Skeletal muscle cell (primary cell): ENCODE results near the gene PACRG.

Source experiments
- DNase-seq: peaks from one replicate; pipeline ENCODE4 v3.0.0-alpha.2; 2010; ENCODE audit warnings: low read depth
- H3K4me3 ChIP-seq: 2 replicates; pipeline ENCODE4 v1.5.1; 2011; ENCODE audit warnings: low read depth, mild to moderate bottlenecking, control low read depth, low read length, moderate library complexity

Gene PACRG

DNA sequence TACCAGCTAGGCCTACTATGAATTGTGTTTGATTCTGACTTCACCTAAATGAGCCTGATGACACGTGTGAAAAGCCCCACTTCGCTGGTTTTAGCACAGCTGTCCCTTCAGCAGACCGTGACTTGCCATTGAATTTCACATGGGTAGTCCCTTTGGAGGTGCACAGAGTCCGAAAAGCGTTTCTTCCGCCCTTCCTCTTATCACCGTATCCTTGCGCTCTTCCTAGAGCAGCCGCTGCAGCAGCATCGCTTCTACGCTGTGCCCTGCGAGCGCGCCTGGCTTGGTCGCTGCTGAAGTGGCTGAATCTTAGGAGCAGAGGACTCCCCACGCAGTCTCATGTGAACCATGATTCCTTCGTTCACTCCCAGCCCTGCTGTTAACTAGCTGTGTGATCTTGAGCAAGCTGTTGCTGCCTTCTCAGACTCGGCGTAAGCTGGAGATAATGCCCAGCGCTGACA is 127.0 kb downstream of the PACRG start:
- DNase-seq: no peak

DNA sequence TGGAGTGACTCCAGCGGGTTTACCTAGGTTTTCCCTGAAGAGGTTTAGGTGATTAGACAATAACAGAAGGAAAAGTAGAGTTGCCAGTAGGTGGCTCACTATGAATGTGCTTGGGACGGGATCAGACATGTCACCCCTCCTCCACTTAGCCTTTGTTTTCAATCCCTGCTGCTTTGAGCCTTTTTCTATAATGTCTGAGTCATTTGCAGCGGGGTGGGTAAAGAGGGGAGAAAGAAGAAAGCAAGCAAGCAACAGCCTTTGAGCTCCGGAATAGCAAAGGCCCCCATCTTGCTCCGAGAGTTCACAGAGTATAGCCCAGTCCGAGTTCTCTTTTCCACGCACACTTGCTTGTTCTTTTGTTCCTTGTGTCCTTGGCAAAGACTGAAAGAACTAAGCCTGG is 129.1 kb downstream of the PACRG start:
- peak; percentile 79 for DNase-seq
- H3K4me3 ChIP-seq: peak overlapping the region; percentile 12

More for the DNA sequence above, 127.0 kb downstream of the PACRG start:
- H3K4me3 ChIP-seq: no peak overlapping the region

DNA sequence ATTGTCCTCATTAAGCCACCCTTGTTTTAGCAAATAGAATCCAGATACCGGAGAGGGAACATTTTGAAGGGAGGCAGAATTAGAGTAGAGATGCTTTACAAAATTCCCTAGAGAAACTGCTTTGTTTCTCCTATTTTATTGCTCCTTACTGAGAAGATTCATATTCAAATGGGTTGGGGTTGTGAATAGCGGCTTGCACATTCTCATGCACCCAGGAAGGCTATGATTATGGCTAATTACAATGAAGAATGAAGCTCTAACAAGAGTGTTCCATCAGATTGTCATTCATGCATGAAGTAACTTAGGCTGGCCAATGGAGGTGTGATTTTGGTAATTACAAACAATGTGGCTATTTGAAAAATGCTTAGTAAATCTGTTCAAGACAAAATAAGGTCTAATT is 129.6 kb downstream of the PACRG start:
- DNase-seq: no peak
- peak overlapping the region; percentile 12 for H3K4me3 ChIP-seq

DNA sequence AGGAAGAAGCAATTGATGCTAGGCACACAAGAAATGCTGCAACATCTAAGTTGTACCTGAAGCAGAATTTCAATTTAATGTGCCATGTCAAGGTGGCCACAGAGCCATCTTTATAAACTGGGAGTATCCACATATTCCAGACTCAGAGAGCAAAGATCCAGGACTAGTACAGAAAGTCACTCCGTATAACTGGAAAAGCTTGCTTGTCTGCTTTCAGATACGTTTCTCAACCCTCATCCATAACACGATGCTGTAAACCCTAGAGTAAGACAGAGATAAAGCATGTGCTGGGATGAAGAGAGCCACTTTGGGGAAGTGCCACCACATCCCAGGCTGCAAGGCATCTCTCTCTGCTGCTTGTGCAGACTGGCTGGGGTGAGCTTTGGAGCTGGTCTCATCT is 134.7 kb downstream of the PACRG start:
- no peak for DNase-seq
- no peak overlapping the region for H3K4me3 ChIP-seq

DNA sequence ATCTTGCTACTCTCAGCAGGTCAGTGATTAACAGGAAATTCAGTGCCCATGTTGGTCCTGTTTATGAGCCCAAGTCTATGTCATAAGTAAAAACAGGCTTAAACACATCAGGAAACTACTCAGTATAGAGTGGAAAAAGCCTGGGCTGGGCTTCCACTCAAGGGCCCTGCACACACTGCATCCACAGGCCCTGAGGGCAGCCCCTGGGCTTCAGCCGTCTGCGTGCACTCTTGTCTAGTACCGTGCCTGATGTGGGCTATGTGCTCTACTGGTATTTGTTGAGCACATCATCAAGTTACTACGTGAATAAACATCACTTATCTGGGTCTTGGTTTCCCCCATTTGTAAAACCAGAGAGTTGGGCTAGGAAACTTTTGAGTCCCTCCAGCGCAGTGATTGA is 135.2 kb downstream of the PACRG start:
- DNase-seq: no peak

DNA sequence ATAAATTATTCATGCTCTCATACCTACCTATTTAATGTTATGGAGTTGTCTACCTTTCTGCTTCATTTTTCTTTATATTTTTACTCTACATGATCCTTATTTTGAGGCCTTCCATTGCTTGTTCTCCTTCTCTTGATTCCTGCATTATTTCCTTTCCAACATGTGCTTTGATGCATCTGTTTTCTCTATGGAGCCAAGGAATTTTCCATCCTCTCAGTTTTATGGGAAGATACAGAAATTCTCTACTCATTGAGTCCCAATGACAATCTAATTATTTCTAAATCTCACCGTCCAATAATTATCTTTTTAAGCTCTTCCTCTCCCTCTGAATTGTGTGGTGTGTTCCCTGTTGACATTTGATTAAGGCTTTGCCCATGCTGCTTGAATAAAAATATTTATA is 136.0 kb downstream of the PACRG start:
- no peak overlapping the region for H3K4me3 ChIP-seq
- DNase-seq: no peak

More for the DNA sequence above, 135.2 kb downstream of the PACRG start:
- H3K4me3 ChIP-seq: no peak overlapping the region

DNA sequence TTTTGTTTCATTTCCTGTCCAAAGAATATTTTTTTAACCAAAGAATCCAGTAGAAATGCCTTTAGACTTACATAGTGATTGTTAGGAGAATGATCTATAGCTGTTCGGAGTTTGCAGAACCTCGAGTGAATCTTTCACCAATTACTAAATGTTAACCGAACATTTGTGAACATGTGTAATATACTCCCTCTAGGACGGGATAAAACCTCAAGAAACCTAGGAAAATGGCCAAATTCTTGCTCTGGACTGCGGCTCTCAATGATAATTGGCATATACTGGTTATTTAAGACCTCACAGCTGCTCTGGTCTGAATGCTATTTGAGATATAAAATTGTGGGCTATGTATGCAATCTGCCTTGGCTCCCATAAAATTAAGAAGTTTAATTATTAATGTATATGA is 137.1 kb downstream of the PACRG start:
- H3K4me3 ChIP-seq: no peak overlapping the region
- DNase-seq: peak; percentile 30

DNA sequence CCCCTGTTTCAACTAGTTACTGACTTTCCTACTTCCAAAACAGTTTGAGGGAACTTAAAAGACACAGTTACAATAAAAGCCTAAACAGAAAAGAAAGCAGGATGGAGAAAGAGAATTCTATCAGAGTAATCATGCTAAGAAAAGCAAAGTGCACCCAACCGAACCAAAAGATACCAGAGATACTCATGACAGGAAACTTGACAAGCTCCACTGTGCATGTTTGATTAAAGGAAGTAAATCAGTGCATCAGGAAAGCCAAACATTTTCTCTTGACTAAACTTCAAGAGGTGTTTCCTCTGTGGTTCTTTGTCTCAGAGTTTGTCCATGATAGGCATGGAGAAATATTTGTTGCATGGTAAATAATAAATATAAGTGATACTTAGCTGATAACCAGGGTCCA is 138.9 kb downstream of the PACRG start:
- DNase-seq: no peak

DNA sequence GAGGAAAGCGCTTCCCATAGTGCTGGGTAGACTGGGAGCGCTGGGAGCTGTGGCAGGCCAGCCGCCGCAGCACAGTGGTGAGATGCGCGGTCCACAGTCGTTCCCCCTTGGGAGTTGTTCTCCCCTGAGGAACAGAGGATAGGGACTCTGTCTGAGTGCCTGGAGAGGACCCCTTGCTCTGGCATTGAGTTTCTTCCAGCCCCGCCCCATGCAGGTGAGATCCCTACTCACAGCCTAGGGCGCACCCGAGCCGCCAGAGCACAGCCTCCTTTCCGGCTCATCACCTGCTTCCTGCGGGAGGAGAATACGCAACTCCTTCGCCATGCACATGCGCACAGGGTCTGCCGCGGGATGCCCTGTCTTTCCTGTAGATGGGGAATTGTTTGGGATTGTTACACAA is 140.6 kb downstream of the PACRG start:
- no peak for DNase-seq
- H3K4me3 ChIP-seq: no peak overlapping the region

More for the DNA sequence above, 138.9 kb downstream of the PACRG start:
- no peak overlapping the region for H3K4me3 ChIP-seq

DNA sequence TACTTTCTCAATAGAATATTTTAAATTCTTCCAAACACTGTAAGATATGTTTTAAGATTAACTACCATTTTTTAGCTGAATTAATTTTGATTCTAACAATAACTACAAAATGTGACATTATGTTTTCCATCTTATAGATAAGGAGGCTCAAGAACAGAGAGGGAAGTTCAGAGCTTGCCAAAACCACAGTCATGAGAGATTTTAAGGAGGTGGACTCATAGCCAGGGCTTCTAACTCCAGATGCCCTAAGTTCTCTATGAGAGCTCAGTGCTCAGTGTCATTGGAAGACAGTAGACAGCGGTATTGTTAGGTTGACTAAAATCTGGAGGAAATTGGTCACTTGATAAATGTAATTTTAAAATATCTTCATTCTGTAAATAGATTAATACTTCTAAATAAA is 144.2 kb downstream of the PACRG start:
- no peak overlapping the region for H3K4me3 ChIP-seq
- no peak for DNase-seq

DNA sequence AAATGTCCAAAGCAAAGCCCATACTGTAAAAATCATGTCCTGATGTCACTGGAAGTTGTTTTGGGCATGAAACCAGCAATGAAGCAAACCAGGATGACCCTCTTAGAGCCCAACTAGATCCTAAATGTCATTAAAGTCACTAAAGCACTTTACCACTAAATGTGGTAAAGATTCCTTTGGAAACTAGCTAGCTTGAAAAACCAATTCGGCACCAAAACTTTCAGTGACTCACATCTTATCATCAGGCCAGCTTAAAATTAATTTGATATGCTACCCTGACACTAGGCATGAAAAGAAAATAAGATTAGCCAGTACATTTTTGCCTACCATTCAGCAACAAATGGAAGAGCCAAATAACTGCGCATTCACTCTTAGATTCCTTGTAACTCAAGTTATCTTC is 145.8 kb downstream of the PACRG start:
- DNase-seq: no peak
- H3K4me3 ChIP-seq: no peak overlapping the region

DNA sequence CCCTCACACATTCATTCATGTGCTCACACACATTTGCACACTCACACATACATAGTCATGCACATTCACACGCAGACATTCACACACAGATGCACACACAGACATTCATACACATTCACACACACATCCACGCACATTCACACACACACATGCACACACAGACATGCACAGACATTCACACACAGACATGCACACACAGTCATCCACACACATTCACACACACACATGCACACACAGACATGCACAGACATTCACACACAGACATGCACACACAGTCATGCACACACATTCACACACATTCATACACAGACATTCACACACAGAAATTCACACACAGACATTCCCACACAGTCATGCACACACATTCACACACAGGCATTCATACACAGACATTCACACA is 147.3 kb downstream of the PACRG start:
- H3K4me3 ChIP-seq: no peak overlapping the region
- no peak for DNase-seq

DNA sequence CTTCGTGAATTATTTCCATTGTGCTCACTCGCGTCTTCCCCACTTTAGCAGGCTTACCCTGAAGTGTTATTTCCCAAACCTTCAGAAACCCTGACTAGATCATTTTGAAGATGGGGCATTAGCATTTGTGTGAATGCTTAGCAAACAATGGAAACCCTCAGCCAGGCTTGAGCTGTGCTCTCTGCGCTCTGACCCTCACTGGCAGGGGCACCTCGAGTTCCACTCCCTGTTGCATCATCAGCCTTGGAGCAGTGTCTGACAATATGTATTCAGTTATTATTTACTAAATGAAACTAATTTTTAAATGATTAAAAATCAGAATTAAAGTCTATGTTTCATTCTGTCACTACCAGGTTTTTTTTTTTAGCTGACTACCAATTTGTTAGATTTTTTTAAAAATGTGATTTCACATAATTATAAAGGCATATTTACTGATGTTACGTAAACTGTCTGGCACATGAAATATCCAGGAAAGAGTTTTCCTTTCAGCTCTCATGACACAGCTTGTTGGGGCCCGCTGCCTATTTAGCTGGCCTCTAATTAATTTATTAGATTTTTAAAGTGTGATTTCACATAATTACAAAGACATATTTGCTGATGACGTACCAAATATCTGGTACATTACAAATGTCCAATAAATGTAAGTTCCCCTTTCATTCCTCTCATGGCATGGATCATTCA is 155.2 kb downstream of the PACRG start:
- DNase-seq: no peak
- no peak overlapping the region for H3K4me3 ChIP-seq

DNA sequence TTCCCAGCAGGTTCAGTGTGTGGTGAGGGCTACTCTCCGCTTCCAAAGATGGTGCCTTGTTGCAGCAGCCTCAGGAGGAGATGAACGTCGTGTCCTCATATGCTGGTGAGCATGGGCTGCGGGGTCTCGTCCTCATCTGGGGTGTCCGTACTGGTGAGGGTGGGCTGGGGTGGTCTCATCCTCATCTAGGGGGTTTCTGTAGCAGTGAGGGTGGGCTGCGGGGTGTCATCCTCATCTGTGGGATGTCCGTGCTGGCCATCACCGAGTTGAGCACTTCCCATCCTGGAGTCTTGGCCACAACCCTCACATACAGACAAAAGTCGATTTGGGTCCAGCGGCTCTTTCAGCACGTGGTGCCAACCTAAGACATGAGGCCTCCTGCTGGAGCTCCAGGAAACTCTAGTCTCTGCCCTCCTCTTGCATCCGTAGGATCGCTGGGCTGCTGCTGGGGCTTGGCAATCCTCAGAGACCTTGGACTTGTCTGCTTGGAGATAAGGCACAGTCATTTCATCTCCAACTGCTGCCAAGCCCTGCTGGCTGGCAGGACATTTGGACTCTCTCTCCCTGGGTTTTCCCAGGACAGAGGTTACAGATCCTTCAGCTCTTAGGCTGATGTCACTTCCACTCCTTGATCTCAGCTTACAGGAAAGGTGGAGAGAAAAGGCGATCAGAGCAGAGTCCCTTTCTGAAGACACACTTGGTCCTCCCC is 160.4 kb downstream of the PACRG start:
- no peak overlapping the region for H3K4me3 ChIP-seq
- no peak for DNase-seq

DNA sequence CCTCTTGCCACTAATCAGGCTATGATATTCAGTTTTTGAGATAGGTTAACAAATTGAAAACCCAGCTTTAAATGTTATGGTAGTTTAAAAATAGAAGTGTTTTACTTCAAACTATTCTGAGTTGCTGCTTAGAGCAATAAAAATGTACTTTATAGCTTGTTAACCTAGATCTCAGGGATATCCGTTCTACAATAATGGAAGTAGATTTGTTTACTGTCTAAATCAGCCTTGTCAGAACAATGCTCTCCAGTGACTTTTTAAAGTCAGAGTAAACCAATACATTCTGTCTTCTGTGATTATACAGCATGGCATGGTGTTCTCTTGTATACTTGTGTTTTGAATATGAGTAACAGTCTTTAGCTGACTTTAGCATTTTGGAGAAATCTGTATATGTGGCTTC is 161.5 kb downstream of the PACRG start:
- H3K4me3 ChIP-seq: no peak overlapping the region

DNA sequence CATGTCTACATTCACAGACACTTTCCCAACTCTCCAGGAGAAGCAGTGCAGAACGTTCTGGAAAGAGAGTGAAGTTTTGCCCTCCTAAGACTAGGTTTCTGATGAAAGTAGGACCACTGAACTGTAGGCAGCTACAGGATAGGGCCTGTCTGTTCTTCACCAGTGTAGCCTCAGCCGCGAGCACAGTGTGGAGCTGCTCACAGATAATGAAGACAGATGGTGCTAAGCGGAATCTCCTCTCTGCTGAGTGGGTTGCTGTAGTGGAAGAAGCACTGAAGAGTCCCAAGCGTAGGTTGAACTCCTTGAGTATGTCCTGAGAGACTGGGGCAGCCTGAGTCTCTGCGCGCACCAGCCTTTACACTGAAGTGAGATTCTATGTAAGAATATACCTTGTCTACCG is 170.2 kb downstream of the PACRG start:
- no peak for DNase-seq

More for the DNA sequence above, 161.5 kb downstream of the PACRG start:
- DNase-seq: no peak

DNA sequence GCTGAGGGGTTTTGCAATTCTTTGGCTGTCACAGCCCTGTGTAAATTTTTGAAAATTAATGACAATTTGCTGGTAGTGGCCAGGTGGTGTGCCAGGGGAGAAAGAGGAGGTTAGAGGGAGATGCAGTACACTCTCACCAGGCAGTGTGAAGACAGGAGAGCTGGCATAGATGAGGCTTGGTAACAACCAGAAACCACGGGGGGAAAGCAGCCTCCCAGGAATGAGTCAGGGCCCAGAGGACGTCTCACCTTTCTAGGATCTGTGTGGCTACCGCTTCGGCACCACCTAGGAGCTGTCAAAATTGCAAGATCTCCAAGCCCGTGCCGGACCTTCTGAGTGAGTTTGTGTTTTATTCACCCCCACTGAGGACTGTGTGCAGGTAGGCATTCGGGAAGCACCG is 171.4 kb downstream of the PACRG start:
- no peak for DNase-seq
- no peak overlapping the region for H3K4me3 ChIP-seq

More for the DNA sequence above, 170.2 kb downstream of the PACRG start:
- H3K4me3 ChIP-seq: no peak overlapping the region

DNA sequence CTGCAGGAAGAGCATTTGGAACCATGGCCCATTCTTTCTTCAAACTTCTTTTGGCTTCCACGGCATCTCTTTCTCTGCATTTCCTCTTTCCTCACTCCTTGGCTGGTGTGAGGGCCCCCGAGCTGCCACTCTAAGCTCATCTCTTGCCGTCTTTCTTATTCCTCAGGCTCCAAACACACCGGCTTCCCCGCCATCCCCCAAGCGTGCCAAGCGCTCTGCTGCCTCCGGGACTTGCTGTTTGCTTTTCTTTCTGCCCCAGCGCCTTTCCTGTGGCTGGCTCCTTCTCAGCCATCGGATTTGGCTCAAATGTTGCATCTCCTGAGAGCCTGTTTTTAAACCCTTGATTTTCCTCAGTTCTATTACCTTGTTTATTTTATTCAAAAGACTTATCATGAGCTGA is 172.7 kb downstream of the PACRG start:
- no peak overlapping the region for H3K4me3 ChIP-seq
- no peak for DNase-seq

DNA sequence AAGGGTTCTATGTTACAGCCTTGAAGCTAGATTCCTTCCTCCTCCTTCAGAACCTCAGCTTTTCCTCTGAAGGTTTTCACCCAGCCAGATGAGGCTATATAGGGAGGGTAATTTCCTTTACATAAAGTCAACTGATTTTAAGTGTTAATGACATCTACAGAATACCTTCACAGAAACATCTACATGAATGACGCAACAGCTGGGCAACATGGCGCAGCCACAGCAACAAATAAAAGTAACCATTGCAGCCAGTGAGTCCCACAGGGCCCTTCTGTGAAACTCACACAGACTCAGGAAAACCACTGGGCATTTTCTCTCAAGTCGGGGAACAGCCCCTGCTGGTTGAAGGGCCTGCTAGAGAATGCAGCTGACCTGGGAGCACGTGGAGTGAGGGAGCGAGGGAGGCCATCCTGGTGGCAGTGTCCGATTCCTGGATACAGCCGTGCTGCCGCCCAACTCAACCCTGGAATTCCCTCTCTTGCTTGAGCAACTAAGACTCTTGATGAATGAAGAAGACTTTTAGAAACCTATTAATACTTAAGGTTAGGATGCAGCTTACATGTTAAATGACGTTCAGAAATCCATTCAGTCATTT is 176.4 kb downstream of the PACRG start:
- DNase-seq: no peak

DNA sequence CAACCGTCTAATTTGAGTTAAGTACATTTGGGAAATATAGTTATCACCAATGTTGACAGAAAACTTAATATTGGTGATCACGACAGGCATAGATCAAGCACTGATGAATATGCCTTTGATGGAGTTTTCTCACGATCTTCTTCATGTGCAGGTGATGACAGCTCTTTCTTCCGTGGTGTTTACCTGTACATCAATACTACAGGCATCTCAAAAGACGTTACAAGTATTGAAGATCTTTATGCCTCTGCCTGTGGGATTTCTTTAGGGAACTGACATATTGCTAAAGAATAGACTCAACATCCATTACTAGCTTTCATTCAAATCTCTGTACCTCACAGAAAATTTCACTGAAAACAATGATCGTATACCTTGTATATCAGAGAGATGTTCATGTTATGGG is 178.7 kb downstream of the PACRG start:
- no peak for DNase-seq
- H3K4me3 ChIP-seq: no peak overlapping the region

More for the DNA sequence above, 176.4 kb downstream of the PACRG start:
- no peak overlapping the region for H3K4me3 ChIP-seq
